Gastroesophageal sphincter (tissue), 4 donors: ENCODE results near the gene PTBP1. TPM values are rescaled to one million over a fixed set of nuclear protein-coding genes. Genes with fewer than 3 reads are reported as not detected.

Experiments used
- ATAC-seq: fragments of 150-250 bp; one replicate; pipeline ENCODE4 v1.9.1; 2016; ENCODE audit warnings: mild to moderate bottlenecking, moderate library complexity
- H3K27ac ChIP-seq, 4 donors: fragments of 200-600 bp; sonication (generic) in 3 of 4; 1 replicate in 3 of 4; 2 replicates in 1 of 4; pipeline ENCODE4 v1.5.1; 2016 to 2019
- H3K27me3 ChIP-seq: fragments of 200-600 bp; sonication (generic); one replicate; pipeline ENCODE4 v1.5.1; 2019
- H3K36me3 ChIP-seq, 2 donors: fragments of 200-600 bp; sonication (generic); one replicate each; pipeline ENCODE4 v1.5.1; 2019; ENCODE audit warnings: control low read depth in 1 of 2
- H3K4me1 ChIP-seq, 3 donors: fragments of 200-600 bp; sonication (generic); 1 replicate in 2 of 3; 2 replicates in 1 of 3; pipeline ENCODE4 v1.5.1; 2016 to 2019; ENCODE audit warnings: control low read depth in 2 of 3
- H3K4me3 ChIP-seq, 2 donors: fragments of 200-600 bp; sonication (generic); one replicate each; pipeline ENCODE4 v1.5.1; 2019; ENCODE audit warnings: mild to moderate bottlenecking in 1 of 2, moderate library complexity in 1 of 2
- H3K9me3 ChIP-seq, 3 donors: fragments of 200-600 bp; sonication (generic); one replicate each; pipeline ENCODE4 v1.5.1; 2017 to 2019; ENCODE audit warnings: control low read depth in 2 of 3
- EP300 ChIP-seq: sonication (generic); formaldehyde crosslinking; IDR thresholded peaks from one replicate; pipeline ENCODE4 v1.6.1; 2017; ENCODE audit warnings: antibody characterized with exemption, mild to moderate bottlenecking
- POLR2A ChIP-seq, 2 donors: fragments of 450-650 bp; IDR thresholded peaks; one replicate each; pipeline ENCODE4 v1.6.1; 2017; ENCODE audit warnings: antibody characterized with exemption in 2 of 2, mild to moderate bottlenecking in 2 of 2, moderate library complexity in 1 of 2
- POLR2AphosphoS5 ChIP-seq: sonication (generic); formaldehyde crosslinking; IDR thresholded peaks from one replicate; pipeline ENCODE4 v1.6.1; 2017; ENCODE audit warnings: antibody characterized with exemption
- WGBS, 2 donors: methylation state at CpG; one replicate each; pipeline ENCODE4 v1.1.5; 2018; ENCODE audit warnings: low coverage in 1 of 2; 5-methylcytosine and 5-hydroxymethylcytosine counted together
- total RNA-seq, 4 donors: library from RNA; depleted of rRNA; stranded (reverse); fragments of >200 nt; gene quantifications; one replicate each; pipeline ENCODE4 v1.1.0, GENCODE V29; 2016
- TF ChIP-seq, protein P1 (sequence below), 4 experiments: fragments of 200-600 bp in 2 of 4; fragments of 450-650 bp in 2 of 4; sonication (generic) in 1 of 4; IDR thresholded peaks; one replicate each; pipeline ENCODE4 v1.5.1; 2017 to 2019; ENCODE audit warnings: antibody characterized with exemption in 4 of 4, mild to moderate bottlenecking in 2 of 4, moderate library complexity in 2 of 4

Gene PTBP1
- total RNA-seq, 4 donors from 2014 or later, result 68.6 to 95.6 (median 79.3) TPM

GRCh38 chr19:812747-813218 is 15.5 kb downstream of the PTBP1 start:
- Histone ChIP-seq H3K36me3 (peaks cover 4 to 59% of the 10 kb centered on the region in 2 donors), H3K27me3 (no peaks in the 10 kb centered on the region), H3K27ac (no peak overlapping the region), H3K4me3 (no peak overlapping the region), H3K9me3 (no peaks in the 10 kb centered on the region), H3K4me1 (no peaks in the 10 kb centered on the region)
- 97% methylated on average over 6 of the region's 72 CpGs; no CpG with 5 or more reads in 1 of the 2 donors for WGBS, 2 donors
- ATAC-seq, result no peak
- no peak for TF ChIP-seq POLR2A (IDR thresholded peaks at IDR 0.05)
- no peak for TF ChIP-seq POLR2AphosphoS5

DNA sequence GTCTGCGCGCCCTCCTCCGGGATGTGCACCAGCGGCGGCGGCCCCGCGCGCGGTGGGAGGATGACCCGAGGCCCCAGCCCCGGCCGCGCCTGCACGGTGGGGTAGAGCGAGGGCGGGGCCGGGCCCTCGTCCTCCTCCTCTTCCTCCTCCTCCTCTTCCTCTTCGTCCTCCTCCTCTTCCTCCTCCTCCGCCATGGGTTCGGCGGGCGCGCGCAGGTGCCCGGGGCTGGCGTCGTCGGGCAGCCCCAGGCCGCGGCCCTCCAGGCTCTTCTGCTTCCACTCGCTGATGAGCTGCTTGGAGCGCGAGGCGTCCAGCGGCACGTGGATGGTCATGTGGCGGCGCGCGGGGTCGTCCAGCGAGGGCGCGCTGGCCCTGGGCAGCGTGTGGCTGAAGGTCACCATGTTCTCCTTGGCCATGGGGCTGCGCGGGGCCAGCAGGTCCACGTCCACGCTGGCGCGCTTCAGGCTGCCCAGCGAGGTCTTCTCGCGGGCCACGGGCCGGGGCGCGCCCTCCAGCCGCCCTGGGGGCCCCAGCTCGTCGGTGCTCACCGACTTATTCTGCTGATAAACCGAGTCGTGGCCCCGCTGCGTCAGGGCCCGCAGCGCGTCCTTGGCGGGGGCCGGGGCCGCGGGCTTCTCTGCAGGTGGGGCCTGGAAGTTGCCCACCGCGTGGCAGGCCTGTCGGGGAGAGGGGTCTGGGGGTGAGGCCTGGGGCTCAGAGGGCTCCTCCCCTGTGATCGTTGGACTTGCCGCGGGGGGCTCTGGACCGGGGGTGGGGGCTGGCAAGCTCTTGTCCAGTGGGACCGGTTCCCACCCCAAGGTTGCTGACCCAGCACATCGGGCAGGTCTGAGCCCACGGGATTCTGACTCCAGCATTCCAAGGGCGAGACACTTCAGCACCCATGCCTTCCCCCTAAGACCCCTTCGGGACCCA is 16.2 kb downstream of the PTBP1 start:
- H3K4me1 ChIP-seq, result no peaks in the 10 kb centered on the region
- no peaks in the 10 kb centered on the region for H3K9me3 ChIP-seq
- H3K36me3 ChIP-seq, result peaks cover 4 to 52% of the 10 kb centered on the region in 2 donors
- 89 to 100% methylated on average over 1 to 23 of the region's 87 CpGs for WGBS, 2 donors
- ATAC-seq, result no peak
- H3K27me3 ChIP-seq, result no peaks in the 10 kb centered on the region
- no peak overlapping the region for H3K27ac ChIP-seq
- H3K4me3 ChIP-seq, result no peak overlapping the region
- TF ChIP-seq EP300, result no peak
- TF ChIP-seq, protein P1, sequence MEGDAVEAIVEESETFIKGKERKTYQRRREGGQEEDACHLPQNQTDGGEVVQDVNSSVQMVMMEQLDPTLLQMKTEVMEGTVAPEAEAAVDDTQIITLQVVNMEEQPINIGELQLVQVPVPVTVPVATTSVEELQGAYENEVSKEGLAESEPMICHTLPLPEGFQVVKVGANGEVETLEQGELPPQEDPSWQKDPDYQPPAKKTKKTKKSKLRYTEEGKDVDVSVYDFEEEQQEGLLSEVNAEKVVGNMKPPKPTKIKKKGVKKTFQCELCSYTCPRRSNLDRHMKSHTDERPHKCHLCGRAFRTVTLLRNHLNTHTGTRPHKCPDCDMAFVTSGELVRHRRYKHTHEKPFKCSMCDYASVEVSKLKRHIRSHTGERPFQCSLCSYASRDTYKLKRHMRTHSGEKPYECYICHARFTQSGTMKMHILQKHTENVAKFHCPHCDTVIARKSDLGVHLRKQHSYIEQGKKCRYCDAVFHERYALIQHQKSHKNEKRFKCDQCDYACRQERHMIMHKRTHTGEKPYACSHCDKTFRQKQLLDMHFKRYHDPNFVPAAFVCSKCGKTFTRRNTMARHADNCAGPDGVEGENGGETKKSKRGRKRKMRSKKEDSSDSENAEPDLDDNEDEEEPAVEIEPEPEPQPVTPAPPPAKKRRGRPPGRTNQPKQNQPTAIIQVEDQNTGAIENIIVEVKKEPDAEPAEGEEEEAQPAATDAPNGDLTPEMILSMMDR (IDR thresholded peaks at IDR 0.05), result no peak
- TF ChIP-seq POLR2A (IDR thresholded peaks at IDR 0.05), result no peak
- no peak for TF ChIP-seq POLR2AphosphoS5

DNA sequence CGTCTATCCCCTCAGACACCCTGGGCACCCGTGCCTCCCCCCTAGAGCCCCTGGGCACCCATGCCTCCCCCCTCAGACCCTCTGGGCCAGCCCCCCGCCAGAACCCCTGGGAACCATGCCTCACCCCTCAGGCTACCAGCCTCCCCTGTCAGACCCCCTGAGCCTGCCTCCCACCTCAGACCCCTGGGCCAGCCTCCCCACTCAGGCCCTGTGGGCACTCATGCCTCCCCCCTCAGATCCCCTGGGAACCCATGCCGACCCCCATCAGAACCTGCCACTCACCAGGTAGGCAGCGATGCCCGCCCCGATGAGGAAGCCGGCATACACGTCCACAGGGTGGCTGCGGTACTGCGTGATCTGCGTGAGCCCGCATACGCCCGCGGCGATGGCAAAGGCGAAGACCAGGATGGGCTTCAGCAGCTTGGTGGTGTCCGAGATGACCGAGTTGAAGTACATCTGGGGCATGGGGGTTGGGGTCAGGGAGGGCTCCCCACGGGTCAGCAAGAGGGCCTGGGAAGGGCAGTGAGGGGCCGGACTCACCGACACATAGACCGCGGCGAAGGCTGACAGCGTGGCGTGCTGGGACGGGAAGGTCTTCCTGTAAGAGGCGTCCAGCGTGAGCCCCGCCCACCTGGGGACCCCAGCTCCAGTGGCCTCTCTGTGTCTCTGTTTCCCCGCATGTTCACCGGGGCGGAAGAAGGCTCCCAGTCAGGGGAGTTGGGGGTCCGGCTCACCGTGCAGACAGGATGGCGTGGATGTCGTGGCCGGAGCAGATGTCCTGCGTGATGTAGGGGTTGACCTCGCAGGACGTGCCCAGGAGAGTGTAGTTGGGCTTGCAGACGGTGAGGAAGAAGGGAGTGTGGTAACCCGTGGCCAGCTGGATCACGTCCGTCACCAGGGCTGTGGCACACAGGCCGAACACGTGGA is 17.2 kb downstream of the PTBP1 start:
- peak in 1 of 2 donors; percentile 7 for TF ChIP-seq POLR2A (IDR thresholded peaks at IDR 0.05)
- no peak for TF ChIP-seq EP300
- TF ChIP-seq POLR2AphosphoS5, result no peak
- TF ChIP-seq, protein P1 (IDR thresholded peaks at IDR 0.05), result no peak
- no peaks in the 10 kb centered on the region for H3K9me3 ChIP-seq
- H3K4me3 ChIP-seq, result no peak overlapping the region
- H3K4me1 ChIP-seq, result no peaks in the 10 kb centered on the region
- no peak for ATAC-seq
- peaks cover 4 to 43% of the 10 kb centered on the region in 2 donors for H3K36me3 ChIP-seq
- H3K27ac ChIP-seq, result no peak overlapping the region
- WGBS, 2 donors, result 80 to 90% methylated on average over 16 to 18 of the region's 49 CpGs
- H3K27me3 ChIP-seq, result no peaks in the 10 kb centered on the region

DNA sequence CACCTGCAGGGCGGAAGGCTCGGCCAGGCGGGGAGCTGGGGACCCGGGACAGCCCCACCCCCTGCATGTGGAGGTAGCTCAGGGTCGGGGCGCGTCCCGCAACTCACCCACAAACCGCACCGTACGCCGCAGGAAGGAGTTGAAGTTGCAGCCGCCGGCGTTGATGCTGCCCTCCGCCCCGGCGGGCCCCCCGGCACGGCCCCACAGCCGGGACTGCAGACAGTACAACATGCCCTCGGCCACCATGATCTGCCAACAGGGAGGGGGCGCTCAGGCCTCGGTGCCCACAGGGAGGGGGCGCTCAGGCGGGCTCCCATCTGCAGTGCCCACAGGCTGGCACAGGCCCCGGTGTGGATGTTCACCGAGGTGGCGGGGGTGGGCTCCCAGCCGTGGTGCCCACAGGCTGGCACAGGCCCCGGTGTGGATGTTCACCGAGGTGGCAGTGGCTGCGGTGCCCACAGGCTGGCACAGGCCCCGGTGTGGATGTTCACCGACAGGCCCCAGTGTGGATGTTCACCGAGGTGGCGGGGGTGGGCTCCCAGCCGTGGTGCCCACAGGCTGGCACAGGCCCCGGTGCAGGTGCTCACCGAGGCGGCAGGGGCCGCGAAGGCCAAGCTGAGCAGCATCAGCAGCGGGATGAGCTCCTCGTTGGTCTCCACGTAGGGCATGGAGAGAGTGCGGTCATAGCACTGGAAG is 18.0 kb downstream of the PTBP1 start:
- 80% methylated on average over 4 of the region's 47 CpGs; no CpG with 5 or more reads in 1 of the 2 donors for WGBS, 2 donors
- Histone ChIP-seq H3K27ac (no peak overlapping the region), H3K36me3 (peaks cover 4 to 35% of the 10 kb centered on the region in 2 donors), H3K4me1 (no peaks in the 10 kb centered on the region), H3K4me3 (no peak overlapping the region), H3K27me3 (no peaks in the 10 kb centered on the region), H3K9me3 (no peaks in the 10 kb centered on the region)
- TF ChIP-seq, protein P1 (IDR thresholded peaks at IDR 0.05), result no peak
- no peak for TF ChIP-seq POLR2AphosphoS5
- TF ChIP-seq EP300, result no peak
- no peak for TF ChIP-seq POLR2A (IDR thresholded peaks at IDR 0.05)
- ATAC-seq, result no peak
